OCI-LY1 (cell line): ENCODE data around the gene ENTPD2.

Experiments used
- H2AFZ ChIP-seq: fragments of 200-600 bp; sonication (generic), shearing (Covaris generic); 2 replicates; pipeline ENCODE4 v1.6.0; 2014; ENCODE audit warnings: antibody characterized with exemption, mild to moderate bottlenecking, low read length
- H3F3A ChIP-seq: fragments of 200-600 bp; sonication (generic), shearing (Covaris generic); 2 replicates; pipeline ENCODE4 v1.6.0; 2014; ENCODE audit warnings: mild to moderate bottlenecking, antibody characterized with exemption, low read length, moderate library complexity; ENCODE audit not compliant: insufficient read depth
- H3K27ac ChIP-seq: fragments of 200-600 bp; sonication (generic); 2 replicates; pipeline ENCODE4 v1.5.1; 2014; ENCODE audit warnings: low read length, mixed run types, mild to moderate bottlenecking, low read depth; ENCODE audit not compliant: poor library complexity, severe bottlenecking
- H3K27me3 ChIP-seq: fragments of 200-600 bp; sonication (generic); 2 replicates; pipeline ENCODE4 v1.6.0; 2014; ENCODE audit warnings: antibody characterized with exemption, mild to moderate bottlenecking, low read length, moderate library complexity; ENCODE audit not compliant: insufficient read depth
- H3K36me3 ChIP-seq: fragments of 200-600 bp; sonication (generic); 2 replicates; pipeline ENCODE4 v1.6.1; 2014; ENCODE audit warnings: mild to moderate bottlenecking, antibody characterized with exemption, low read length, moderate library complexity, mixed read lengths; ENCODE audit not compliant: insufficient read depth
- H3K4me1 ChIP-seq: fragments of 200-600 bp; sonication (generic); 2 replicates; pipeline ENCODE4 v1.5.1; 2014; ENCODE audit warnings: mild to moderate bottlenecking, low read length, moderate library complexity; ENCODE audit not compliant: insufficient read depth, severe bottlenecking
- H3K4me2 ChIP-seq: fragments of 200-600 bp; sonication (generic), shearing (Covaris generic); 2 replicates; pipeline ENCODE4 v1.6.1; 2014; ENCODE audit warnings: low read length
- H3K4me3 ChIP-seq: fragments of 200-600 bp; sonication (generic); 2 replicates; pipeline ENCODE4 v1.5.1; 2014; ENCODE audit warnings: low read length, low read depth, mild to moderate bottlenecking, mixed read lengths; ENCODE audit not compliant: poor library complexity, severe bottlenecking
- H3K79me2 ChIP-seq: fragments of 200-600 bp; shearing (Covaris generic); 2 replicates; pipeline ENCODE4 v1.6.1; 2016; ENCODE audit warnings: mixed run types, low read length, mixed read lengths; ENCODE audit not compliant: insufficient read depth
- H3K9ac ChIP-seq: fragments of 200-600 bp; sonication (generic), shearing (Covaris generic); 2 replicates; pipeline ENCODE4 v1.6.1; 2014; ENCODE audit warnings: mild to moderate bottlenecking, low read length, mixed read lengths
- H3K9me2 ChIP-seq: fragments of 200-600 bp; sonication (generic), shearing (Covaris generic); 2 replicates; pipeline ENCODE4 v1.6.1; 2014; ENCODE audit warnings: low read depth, mild to moderate bottlenecking, low read length, mixed read lengths
- H3K9me3 ChIP-seq: fragments of 200-600 bp; shearing (Covaris generic); 2 replicates; pipeline ENCODE4 v1.6.1; 2014; ENCODE audit warnings: low read length, mixed read lengths
- H4K20me1 ChIP-seq: fragments of 200-600 bp; sonication (generic), shearing (Covaris generic); 2 replicates; pipeline ENCODE4 v1.6.0; 2016; ENCODE audit warnings: mild to moderate bottlenecking, low read length; ENCODE audit not compliant: insufficient read depth
- EZH2 ChIP-seq: fragments of 200-600 bp; sonication (generic), shearing (Covaris generic); IDR thresholded peaks from 2 replicates; pipeline ENCODE4 v1.8.0; 2017; ENCODE audit warnings: borderline replicate concordance, mixed run types, mild to moderate bottlenecking, antibody characterized with exemption, low read length, moderate library complexity, mixed read lengths
- TF ChIP-seq, protein P1 (sequence below): fragments of 200-600 bp; sonication (generic), shearing (Covaris generic); IDR thresholded peaks from 2 replicates; pipeline ENCODE4 v1.5.1; 2017; ENCODE audit warnings: mild to moderate bottlenecking, antibody characterized with exemption, low read length, moderate library complexity, mixed read lengths

The ENTPD2 gene

DNA sequence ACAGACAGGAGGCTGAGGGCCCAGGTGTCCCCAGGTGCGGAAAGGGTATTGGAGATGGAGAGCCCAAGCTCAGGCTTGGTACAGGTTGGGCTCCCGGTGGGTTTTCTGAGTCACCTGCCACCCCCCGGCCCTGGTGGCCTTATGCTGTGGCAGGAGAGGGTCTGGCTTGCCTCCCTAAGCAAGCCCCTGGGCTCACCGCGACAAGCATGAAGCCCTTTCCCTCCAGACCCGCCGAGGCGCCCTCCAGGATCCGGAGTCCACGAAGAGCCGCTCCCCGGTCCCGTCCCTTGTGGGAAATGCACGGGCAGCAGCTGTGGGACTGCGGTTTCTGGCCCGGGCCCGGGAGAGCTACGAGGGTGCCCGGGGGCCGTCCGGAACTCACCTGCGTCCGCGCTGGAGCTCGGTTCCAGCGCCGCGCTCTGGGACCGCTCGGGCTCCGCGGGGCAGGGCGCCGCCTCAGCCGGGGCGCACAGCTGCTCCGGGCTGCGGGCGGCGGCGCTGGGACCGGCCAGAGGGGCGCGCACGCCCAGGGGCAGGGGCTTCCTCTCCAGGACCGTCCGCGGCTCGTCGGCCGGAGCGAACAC is 15.7 kb upstream of the ENTPD2 start:
- Histone ChIP-seq H3K4me1 (peaks cover 30% of the 10 kb centered on the region), H3K4me2 (peak overlapping the region; percentile 86), H3K27ac (peak overlapping the region; percentile 75)

DNA sequence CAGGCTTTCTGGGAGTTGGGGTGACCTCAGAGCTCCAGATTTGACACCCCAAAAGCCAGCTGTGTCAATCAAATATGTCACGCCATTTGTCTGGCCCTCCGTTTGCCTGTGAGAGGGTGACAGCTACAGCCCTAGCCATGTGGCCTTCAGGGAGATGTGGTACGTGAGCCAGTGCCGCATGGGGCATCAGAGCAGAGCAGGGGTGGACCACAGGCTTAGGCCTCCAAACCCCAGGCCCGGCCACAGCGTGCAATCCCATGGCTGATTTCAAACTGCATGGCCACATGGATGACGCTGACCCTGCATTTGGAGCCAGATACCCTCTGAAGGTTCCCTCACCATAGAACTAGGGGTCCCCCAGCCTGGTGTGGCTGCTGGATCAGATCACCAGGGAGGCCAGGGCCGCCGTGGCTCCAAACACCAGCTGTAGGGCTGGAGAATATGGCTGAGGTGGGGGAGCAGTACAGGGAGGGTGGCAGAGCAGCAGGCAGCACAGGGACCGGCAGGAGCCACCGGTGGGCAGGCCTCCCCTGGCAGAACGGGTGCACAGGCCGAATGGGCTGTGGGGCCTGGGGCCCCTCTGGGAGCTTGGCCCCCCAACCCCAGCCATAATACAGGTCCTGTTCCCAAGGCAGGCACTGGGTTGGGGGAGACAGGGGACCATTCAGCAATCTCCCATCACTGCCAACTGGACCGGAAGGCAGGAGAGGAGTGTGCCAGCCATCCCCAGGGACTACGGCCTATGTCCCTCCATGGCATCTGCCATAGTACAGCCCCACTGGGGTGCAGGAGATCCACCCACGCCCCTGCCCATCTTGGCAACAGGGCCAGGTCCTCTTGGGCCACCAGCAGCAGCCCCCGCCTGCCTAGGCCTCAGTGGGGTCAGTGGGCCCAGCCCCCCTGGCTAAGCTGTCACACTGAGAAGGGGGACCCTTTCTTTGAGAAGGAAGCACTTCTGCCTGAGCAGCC is 15.0 kb upstream of the ENTPD2 start:
- H3K27ac ChIP-seq = peak overlapping the region; percentile 75
- no peak overlapping the region for H2AFZ ChIP-seq
- H3K9me3 ChIP-seq = no peaks in the 10 kb centered on the region
- H3K79me2 ChIP-seq = peaks cover 6% of the 10 kb centered on the region; the same call in 1 of the 2 replicates
- H3K27me3 ChIP-seq = no peaks in the 10 kb centered on the region
- peaks cover 29% of the 10 kb centered on the region for H3K36me3 ChIP-seq
- H3K4me3 ChIP-seq = peak overlapping the region; percentile 75
- TF ChIP-seq EZH2 = no peak
- TF ChIP-seq, protein P1, sequence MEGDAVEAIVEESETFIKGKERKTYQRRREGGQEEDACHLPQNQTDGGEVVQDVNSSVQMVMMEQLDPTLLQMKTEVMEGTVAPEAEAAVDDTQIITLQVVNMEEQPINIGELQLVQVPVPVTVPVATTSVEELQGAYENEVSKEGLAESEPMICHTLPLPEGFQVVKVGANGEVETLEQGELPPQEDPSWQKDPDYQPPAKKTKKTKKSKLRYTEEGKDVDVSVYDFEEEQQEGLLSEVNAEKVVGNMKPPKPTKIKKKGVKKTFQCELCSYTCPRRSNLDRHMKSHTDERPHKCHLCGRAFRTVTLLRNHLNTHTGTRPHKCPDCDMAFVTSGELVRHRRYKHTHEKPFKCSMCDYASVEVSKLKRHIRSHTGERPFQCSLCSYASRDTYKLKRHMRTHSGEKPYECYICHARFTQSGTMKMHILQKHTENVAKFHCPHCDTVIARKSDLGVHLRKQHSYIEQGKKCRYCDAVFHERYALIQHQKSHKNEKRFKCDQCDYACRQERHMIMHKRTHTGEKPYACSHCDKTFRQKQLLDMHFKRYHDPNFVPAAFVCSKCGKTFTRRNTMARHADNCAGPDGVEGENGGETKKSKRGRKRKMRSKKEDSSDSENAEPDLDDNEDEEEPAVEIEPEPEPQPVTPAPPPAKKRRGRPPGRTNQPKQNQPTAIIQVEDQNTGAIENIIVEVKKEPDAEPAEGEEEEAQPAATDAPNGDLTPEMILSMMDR = no peak
- H3K4me2 ChIP-seq = peak overlapping the region; percentile 86
- peak overlapping the region; percentile 87 for H3K9ac ChIP-seq
- H4K20me1 ChIP-seq = no peaks in the 10 kb centered on the region
- no peaks in the 10 kb centered on the region for H3K9me2 ChIP-seq
- H3K4me1 ChIP-seq = peaks cover 28% of the 10 kb centered on the region
- no peaks in the 10 kb centered on the region for H3F3A ChIP-seq

More for the DNA sequence above, 15.7 kb upstream of the ENTPD2 start:
- no peaks in the 10 kb centered on the region for H4K20me1 ChIP-seq
- H3K36me3 ChIP-seq = peaks cover 21% of the 10 kb centered on the region
- peak overlapping the region; percentile 87 for H3K9ac ChIP-seq
- no peaks in the 10 kb centered on the region for H3K27me3 ChIP-seq
- no peak for TF ChIP-seq EZH2
- TF ChIP-seq, protein P1 = no peak
- H3K79me2 ChIP-seq = peaks cover 6% of the 10 kb centered on the region; the same call in 1 of the 2 replicates
- no peaks in the 10 kb centered on the region for H3K9me3 ChIP-seq
- no peaks in the 10 kb centered on the region for H3K9me2 ChIP-seq
- no peak overlapping the region for H2AFZ ChIP-seq
- no peaks in the 10 kb centered on the region for H3F3A ChIP-seq
- H3K4me3 ChIP-seq = peak overlapping the region; percentile 75

DNA sequence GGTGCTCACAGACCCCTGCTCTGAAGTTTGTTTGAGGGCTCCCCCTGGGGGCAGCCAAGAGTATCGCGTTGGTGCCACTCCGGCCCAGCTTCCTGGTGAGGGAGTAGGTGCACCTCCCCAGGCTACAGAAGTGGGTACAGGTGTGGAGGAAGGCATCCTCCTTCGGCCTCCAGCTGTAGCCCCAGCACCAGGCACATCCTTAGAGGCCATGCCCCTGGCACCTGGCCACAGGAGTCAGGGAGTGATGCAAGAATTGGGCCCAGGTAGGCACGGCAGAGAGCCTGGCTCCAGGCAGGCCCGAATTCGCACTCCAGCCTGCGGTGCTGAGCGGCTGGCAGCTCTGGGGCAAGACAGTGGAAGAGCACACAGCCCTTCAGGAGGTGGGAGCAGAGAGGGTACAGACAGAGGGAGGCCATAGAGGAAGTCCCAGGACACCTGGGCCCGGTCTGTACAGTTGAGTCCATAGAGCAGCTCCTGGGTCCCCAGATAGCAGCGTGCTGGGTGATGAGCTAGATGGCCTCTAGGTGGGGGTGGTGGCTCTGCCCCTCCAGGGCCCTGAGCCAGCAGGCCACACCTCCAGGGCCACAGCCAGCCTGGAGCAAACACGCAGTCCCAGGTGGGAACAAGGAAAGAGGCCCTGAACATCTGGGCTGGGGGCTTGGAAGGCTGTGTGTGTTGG is 14.1 kb upstream of the ENTPD2 start:
- peak overlapping the region; percentile 75 for H3K27ac ChIP-seq
- H3F3A ChIP-seq = no peaks in the 10 kb centered on the region
- peak overlapping the region; percentile 86 for H3K4me2 ChIP-seq
- H4K20me1 ChIP-seq = no peaks in the 10 kb centered on the region
- H2AFZ ChIP-seq = no peak overlapping the region
- H3K9me3 ChIP-seq = no peaks in the 10 kb centered on the region
- H3K9me2 ChIP-seq = no peaks in the 10 kb centered on the region
- peaks cover 37% of the 10 kb centered on the region for H3K36me3 ChIP-seq
- no peaks in the 10 kb centered on the region for H3K27me3 ChIP-seq
- H3K4me1 ChIP-seq = peaks cover 28% of the 10 kb centered on the region
- H3K79me2 ChIP-seq = peaks cover 6% of the 10 kb centered on the region; the same call in 1 of the 2 replicates
- peak overlapping the region; percentile 87; the same call in 1 of the 2 replicates for H3K9ac ChIP-seq
- no peak for TF ChIP-seq EZH2
- TF ChIP-seq, protein P1 = peak; percentile 65
- H3K4me3 ChIP-seq = peak overlapping the region; percentile 75
